GM23338 (cell line): Measurements from ENCODE around the gene CSTPP1. TPM values are rescaled to one million over a fixed set of nuclear protein-coding genes. Genes with fewer than 3 reads are reported as not detected.

Experiments used
- ATAC-seq: fragments of 200-7000 bp; cut with Tn5 transposase; 3 replicates; pipeline ENCODE4 v1.9.1; 2020
- DNase-seq: peaks from one replicate; pipeline ENCODE4 v3.0.0-alpha.2; 2015; ENCODE audit warnings: low spot score
- H2AFZ ChIP-seq: fragments of 200-600 bp; sonication (generic); 2 replicates; pipeline ENCODE4 v1.8.0; 2016; ENCODE audit warnings: antibody characterized with exemption, mild to moderate bottlenecking, moderate library complexity
- H3F3A ChIP-seq: fragments of 200-600 bp; sonication (generic); replicated peaks from 2 replicates; pipeline ENCODE4 v1.8.0; 2017; ENCODE audit warnings: antibody characterized with exemption, mixed run types, low read depth
- H3K27ac ChIP-seq: fragments of 200-600 bp; sonication (generic); 2 replicates; pipeline ENCODE4 v1.6.1; 2016; ENCODE audit warnings: low read depth
- H3K27me3 ChIP-seq: fragments of 200-600 bp; sonication (generic); 2 replicates; pipeline ENCODE4 v1.8.0; 2016; ENCODE audit warnings: mild to moderate bottlenecking, mixed run types, moderate library complexity; ENCODE audit not compliant: insufficient read depth
- H3K36me3 ChIP-seq: fragments of 200-600 bp; sonication (generic); 2 replicates; pipeline ENCODE4 v1.8.0; 2016; ENCODE audit warnings: mild to moderate bottlenecking; ENCODE audit not compliant: insufficient read depth
- H3K4me1 ChIP-seq: fragments of 200-600 bp; sonication (generic); 2 replicates; pipeline ENCODE4 v1.8.0; 2016; ENCODE audit warnings: mild to moderate bottlenecking, moderate library complexity; ENCODE audit not compliant: insufficient read depth
- H3K4me2 ChIP-seq: fragments of 200-600 bp; sonication (generic); 2 replicates; pipeline ENCODE4 v1.7.1; 2017; ENCODE audit warnings: mixed run types
- H3K4me3 ChIP-seq: fragments of 200-600 bp; sonication (generic); 2 replicates; pipeline ENCODE4 v1.6.1; 2016; ENCODE audit warnings: mixed run types
- H3K79me2 ChIP-seq: fragments of 200-600 bp; sonication (generic); replicated peaks from 2 replicates; pipeline ENCODE4 v1.8.0; 2017; ENCODE audit warnings: mild to moderate bottlenecking; ENCODE audit not compliant: insufficient read depth
- H3K9me2 ChIP-seq: fragments of 200-600 bp; sonication (generic); 2 replicates; pipeline ENCODE4 v1.8.0; 2017; ENCODE audit not compliant: insufficient read depth
- H4K20me1 ChIP-seq: fragments of 200-600 bp; sonication (generic); replicated peaks from 2 replicates; pipeline ENCODE4 v1.8.0; 2017; ENCODE audit warnings: mild to moderate bottlenecking; ENCODE audit not compliant: insufficient read depth
- H3K27ac Mint-ChIP-seq: 2 replicates; pipeline ENCODE4 v1.8.0; 2020; ENCODE audit warnings: inconsistent platforms, mild to moderate bottlenecking, moderate library complexity, mixed read lengths
- H3K27me3 Mint-ChIP-seq: 3 replicates; pipeline ENCODE4 v1.8.0; 2022; ENCODE audit warnings: low read depth, mild to moderate bottlenecking, moderate library complexity, mixed read lengths, inconsistent platforms; ENCODE audit not compliant: insufficient read depth, poor library complexity
- H3K36me3 Mint-ChIP-seq: 3 replicates; pipeline ENCODE4 v1.8.0; 2021; ENCODE audit warnings: low read depth, mild to moderate bottlenecking, inconsistent platforms, moderate library complexity, mixed read lengths
- H3K4me1 Mint-ChIP-seq: 3 replicates; pipeline ENCODE4 v1.8.0; 2020; ENCODE audit warnings: mild to moderate bottlenecking, inconsistent platforms, mixed read lengths
- H3K4me3 Mint-ChIP-seq: 3 replicates; pipeline ENCODE4 v1.8.0; 2021; ENCODE audit warnings: moderate library complexity, mild to moderate bottlenecking, inconsistent platforms, mixed read lengths
- H3K9me3 Mint-ChIP-seq: 3 replicates; pipeline ENCODE4 v1.8.0; 2020; ENCODE audit warnings: moderate library complexity, mild to moderate bottlenecking, inconsistent platforms, mixed read lengths
- CREB1 ChIP-seq: fragments of 250-450 bp; sonication (Bioruptor Pico); IDR thresholded peaks from 2 replicates; pipeline ENCODE4 v1.5.0; 2020; ENCODE audit warnings: low read depth, mild to moderate bottlenecking, moderate library complexity
- CTCF ChIP-seq, 2 experiments: fragments of 200-600 bp in 1 of 2; sonication (generic) in 1 of 2; conservative IDR thresholded peaks; 2 replicates each; pipeline versions ENCODE4 v1.5.1 to v1.6.1; 2016 to 2017; ENCODE audit warnings: antibody characterized with exemption in 2 of 2, low read depth in 2 of 2, mild to moderate bottlenecking in 2 of 2, moderate library complexity in 1 of 2
- ETS1 ChIP-seq: IDR thresholded peaks from 2 replicates; pipeline ENCODE4 v1.6.1; 2016; ENCODE audit warnings: antibody characterized with exemption
- EZH2 ChIP-seq: fragments of 200-600 bp; sonication (generic); IDR thresholded peaks from one replicate; pipeline ENCODE4 v1.8.0; 2017; ENCODE audit warnings: antibody characterized with exemption, mild to moderate bottlenecking, low read depth; ENCODE audit not compliant: unreplicated experiment
- EZH2phosphoT487 ChIP-seq: fragments of 200-600 bp; sonication (generic); IDR thresholded peaks from one replicate; pipeline ENCODE4 v1.8.1; 2018; ENCODE audit warnings: antibody characterized with exemption; ENCODE audit not compliant: unreplicated experiment
- JUNB ChIP-seq: IDR thresholded peaks from one replicate; pipeline ENCODE4 v1.6.1; 2016; ENCODE audit warnings: antibody characterized with exemption; ENCODE audit not compliant: unreplicated experiment
- NANOG ChIP-seq: IDR thresholded peaks from 2 replicates; pipeline ENCODE4 v1.6.1; 2016; ENCODE audit warnings: antibody characterized with exemption, borderline replicate concordance
- POLR2AphosphoS5 ChIP-seq: IDR thresholded peaks from 2 replicates; pipeline ENCODE4 v1.6.1; 2016; ENCODE audit warnings: antibody characterized with exemption, low read depth
- REST ChIP-seq: IDR thresholded peaks from one replicate; pipeline ENCODE4 v1.6.1; 2018; ENCODE audit warnings: antibody characterized with exemption; ENCODE audit not compliant: unreplicated experiment
- STAT1 ChIP-seq: IDR thresholded peaks from one replicate; pipeline ENCODE4 v1.6.1; 2016; ENCODE audit warnings: antibody characterized with exemption; ENCODE audit not compliant: unreplicated experiment
- ZNF114 ChIP-seq: fragments of 250-450 bp; sonication (Bioruptor Pico); IDR thresholded peaks from 2 replicates; pipeline ENCODE4 v1.5.0; 2020; ENCODE audit warnings: mild to moderate bottlenecking, moderate library complexity
- ZNF331 ChIP-seq: fragments of 250-450 bp; sonication (Bioruptor Pico); IDR thresholded peaks from 2 replicates; pipeline ENCODE4 v1.5.0; 2020; ENCODE audit warnings: low read depth, mild to moderate bottlenecking, moderate library complexity
- polyA plus RNA-seq: library from polyadenylated mRNA; unstranded; fragments of >200 nt; fragmentation: Nextera tagmentation; extraction: Ambion mirVana; gene quantifications from 2 replicates; pipeline ENCODE4 v1.2.1, GENCODE V29; 2016
- total RNA-seq: library from RNA; depleted of rRNA; stranded (reverse); fragments of >200 nt; shearing (Covaris generic); gene quantifications from 2 replicates; pipeline ENCODE4 v1.2.3, GENCODE V29; 2014
- TF ChIP-seq, protein P1 (sequence below): fragments of 250-450 bp; sonication (Bioruptor Pico); IDR thresholded peaks from 2 replicates; pipeline ENCODE4 v1.5.0; 2020; ENCODE audit warnings: mild to moderate bottlenecking, moderate library complexity

The CSTPP1 gene
- total and polyA plus RNA-seq, 2 experiments from 2014 or later = 23.5 to 42.6 TPM

- no peaks in the 10 kb centered on the region for H3K9me3 Mint-ChIP-seq
- Histone ChIP-seq H2AFZ (no peak overlapping the region), H4K20me1 (no peaks in the 10 kb centered on the region; the same call in 1 of the 2 replicates), H3K36me3 (no peaks in the 10 kb centered on the region), H3K4me2 (peak overlapping the region; percentile 99; the same call in 1 of the 2 replicates), H3F3A (peaks cover 27% of the 10 kb centered on the region), H3K27me3 (peaks cover 14% of the 10 kb centered on the region), H3K4me1 (peaks cover 15% of the 10 kb centered on the region), H3K4me3 (peak overlapping the region; percentile 96; the same call in 1 of the 2 replicates), H3K79me2 (peaks cover 24% of the 10 kb centered on the region), H3K27ac (no peak overlapping the region), H3K9me2 (no peaks in the 10 kb centered on the region)
- DNase-seq = no peak
- H3K36me3 Mint-ChIP-seq = peaks cover 8% of the 10 kb centered on the region; the same call in 1 of the 3 replicates
- ATAC-seq = no peak
- peaks cover 20% of the 10 kb centered on the region for H3K4me1 Mint-ChIP-seq
- H3K27me3 Mint-ChIP-seq = peaks cover 21% of the 10 kb centered on the region
- no peak overlapping the region; the same call in 1 of the 2 replicates for H3K27ac Mint-ChIP-seq
- TF ChIP-seq EZH2 (no peak), STAT1 (no peak), REST (no peak), CREB1 (CRISPR knock-in tag) (no peak), EZH2phosphoT487 (no peak), CTCF (conservative IDR thresholded peaks at IDR 0.05; ENCODE audit: low read depth in 2 of 2) (no peak), JUNB (no peak), POLR2AphosphoS5 (no peak), NANOG (no peak), ETS1 (no peak), ZNF114 (CRISPR knock-in tag) (no peak), ZNF331 (CRISPR knock-in tag) (no peak)
- TF ChIP-seq, protein P1, sequence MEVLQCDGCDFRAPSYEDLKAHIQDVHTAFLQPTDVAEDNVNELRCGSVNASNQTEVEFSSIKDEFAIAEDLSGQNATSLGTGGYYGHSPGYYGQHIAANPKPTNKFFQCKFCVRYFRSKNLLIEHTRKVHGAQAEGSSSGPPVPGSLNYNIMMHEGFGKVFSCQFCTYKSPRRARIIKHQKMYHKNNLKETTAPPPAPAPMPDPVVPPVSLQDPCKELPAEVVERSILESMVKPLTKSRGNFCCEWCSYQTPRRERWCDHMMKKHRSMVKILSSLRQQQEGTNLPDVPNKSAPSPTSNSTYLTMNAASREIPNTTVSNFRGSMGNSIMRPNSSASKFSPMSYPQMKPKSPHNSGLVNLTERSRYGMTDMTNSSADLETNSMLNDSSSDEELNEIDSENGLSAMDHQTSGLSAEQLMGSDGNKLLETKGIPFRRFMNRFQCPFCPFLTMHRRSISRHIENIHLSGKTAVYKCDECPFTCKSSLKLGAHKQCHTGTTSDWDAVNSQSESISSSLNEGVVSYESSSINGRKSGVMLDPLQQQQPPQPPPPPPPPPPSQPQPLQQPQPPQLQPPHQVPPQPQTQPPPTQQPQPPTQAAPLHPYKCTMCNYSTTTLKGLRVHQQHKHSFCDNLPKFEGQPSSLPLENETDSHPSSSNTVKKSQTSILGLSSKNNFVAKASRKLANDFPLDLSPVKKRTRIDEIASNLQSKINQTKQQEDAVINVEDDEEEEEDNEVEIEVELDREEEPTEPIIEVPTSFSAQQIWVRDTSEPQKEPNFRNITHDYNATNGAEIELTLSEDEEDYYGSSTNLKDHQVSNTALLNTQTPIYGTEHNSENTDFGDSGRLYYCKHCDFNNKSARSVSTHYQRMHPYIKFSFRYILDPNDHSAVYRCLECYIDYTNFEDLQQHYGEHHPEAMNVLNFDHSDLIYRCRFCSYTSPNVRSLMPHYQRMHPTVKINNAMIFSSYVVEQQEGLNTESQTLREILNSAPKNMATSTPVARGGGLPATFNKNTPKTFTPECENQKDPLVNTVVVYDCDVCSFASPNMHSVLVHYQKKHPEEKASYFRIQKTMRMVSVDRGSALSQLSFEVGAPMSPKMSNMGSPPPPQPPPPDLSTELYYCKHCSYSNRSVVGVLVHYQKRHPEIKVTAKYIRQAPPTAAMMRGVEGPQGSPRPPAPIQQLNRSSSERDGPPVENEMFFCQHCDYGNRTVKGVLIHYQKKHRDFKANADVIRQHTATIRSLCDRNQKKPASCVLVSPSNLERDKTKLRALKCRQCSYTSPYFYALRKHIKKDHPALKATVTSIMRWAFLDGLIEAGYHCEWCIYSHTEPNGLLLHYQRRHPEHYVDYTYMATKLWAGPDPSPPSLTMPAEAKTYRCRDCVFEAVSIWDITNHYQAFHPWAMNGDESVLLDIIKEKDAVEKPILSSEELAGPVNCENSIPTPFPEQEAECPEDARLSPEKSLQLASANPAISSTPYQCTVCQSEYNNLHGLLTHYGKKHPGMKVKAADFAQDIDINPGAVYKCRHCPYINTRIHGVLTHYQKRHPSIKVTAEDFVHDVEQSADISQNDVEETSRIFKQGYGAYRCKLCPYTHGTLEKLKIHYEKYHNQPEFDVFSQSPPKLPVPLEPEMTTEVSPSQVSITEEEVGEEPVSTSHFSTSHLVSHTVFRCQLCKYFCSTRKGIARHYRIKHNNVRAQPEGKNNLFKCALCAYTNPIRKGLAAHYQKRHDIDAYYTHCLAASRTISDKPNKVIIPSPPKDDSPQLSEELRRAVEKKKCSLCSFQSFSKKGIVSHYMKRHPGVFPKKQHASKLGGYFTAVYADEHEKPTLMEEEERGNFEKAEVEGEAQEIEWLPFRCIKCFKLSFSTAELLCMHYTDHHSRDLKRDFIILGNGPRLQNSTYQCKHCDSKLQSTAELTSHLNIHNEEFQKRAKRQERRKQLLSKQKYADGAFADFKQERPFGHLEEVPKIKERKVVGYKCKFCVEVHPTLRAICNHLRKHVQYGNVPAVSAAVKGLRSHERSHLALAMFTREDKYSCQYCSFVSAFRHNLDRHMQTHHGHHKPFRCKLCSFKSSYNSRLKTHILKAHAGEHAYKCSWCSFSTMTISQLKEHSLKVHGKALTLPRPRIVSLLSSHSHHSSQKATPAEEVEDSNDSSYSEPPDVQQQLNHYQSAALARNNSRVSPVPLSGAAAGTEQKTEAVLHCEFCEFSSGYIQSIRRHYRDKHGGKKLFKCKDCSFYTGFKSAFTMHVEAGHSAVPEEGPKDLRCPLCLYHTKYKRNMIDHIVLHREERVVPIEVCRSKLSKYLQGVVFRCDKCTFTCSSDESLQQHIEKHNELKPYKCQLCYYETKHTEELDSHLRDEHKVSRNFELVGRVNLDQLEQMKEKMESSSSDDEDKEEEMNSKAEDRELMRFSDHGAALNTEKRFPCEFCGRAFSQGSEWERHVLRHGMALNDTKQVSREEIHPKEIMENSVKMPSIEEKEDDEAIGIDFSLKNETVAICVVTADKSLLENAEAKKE = no peak
- H3K4me3 Mint-ChIP-seq = peak overlapping the region; percentile 85; the same call in 1 of the 3 replicates
These were observed 247.4 kb downstream of the CSTPP1 start for GRCh38 chr11:47183969-47184368.
